ENCODE data around the gene XPO6.

Gene XPO6

GRCh38 chr16:28183930-28184329 lies 27.8 kb downstream of the XPO6 start:
- DNase-seq (ENCODE audit: low read depth in 2 of 3, low spot score in 1 of 3), result no peak

- DNase-seq (ENCODE audit: low read depth in 2 of 3, low spot score in 1 of 3), result no peak
Observed at GRCh38 chr16:28183484-28183883, 28.3 kb downstream of the XPO6 start.

- no peak for DNase-seq (ENCODE audit: low read depth in 2 of 3, low spot score in 1 of 3)
Observed at GRCh38 chr16:28182801-28183200, 29.0 kb downstream of the XPO6 start.

GRCh38 chr16:28182183-28182582 lies 29.6 kb downstream of the XPO6 start:
- peak in 2 of 3 donors; percentile 56 to 60 for DNase-seq (ENCODE audit: low read depth in 2 of 3, low spot score in 1 of 3)

GRCh38 chr16:28181515-28181914 lies 30.2 kb downstream of the XPO6 start:
- DNase-seq (ENCODE audit: low read depth in 2 of 3, low spot score in 1 of 3), result no peak

GRCh38 chr16:28180655-28181460 lies 30.9 kb downstream of the XPO6 start:
- no peak for DNase-seq (ENCODE audit: low read depth in 2 of 3, low spot score in 1 of 3)

GRCh38 chr16:28179354-28179753 lies 32.4 kb downstream of the XPO6 start:
- no peak for DNase-seq (ENCODE audit: low read depth in 2 of 3, low spot score in 1 of 3)

GRCh38 chr16:28175715-28176114 lies 36.0 kb downstream of the XPO6 start:
- DNase-seq (ENCODE audit: low read depth in 2 of 3, low spot score in 1 of 3), result no peak

GRCh38 chr16:28172336-28172735 lies 39.4 kb downstream of the XPO6 start:
- no peak for DNase-seq (ENCODE audit: low read depth in 2 of 3, low spot score in 1 of 3)

- DNase-seq (ENCODE audit: low read depth in 2 of 3, low spot score in 1 of 3), result no peak
Observed at GRCh38 chr16:28171816-28172215, 39.9 kb downstream of the XPO6 start.

- DNase-seq (ENCODE audit: low read depth in 2 of 3, low spot score in 1 of 3), result no peak
Observed at GRCh38 chr16:28168991-28169554, 42.7 kb downstream of the XPO6 start.

- no peak for DNase-seq (ENCODE audit: low read depth in 2 of 3, low spot score in 1 of 3)
Observed at GRCh38 chr16:28167730-28168129, 44.0 kb downstream of the XPO6 start.

GRCh38 chr16:28167221-28167620 lies 44.5 kb downstream of the XPO6 start:
- no peak for DNase-seq (ENCODE audit: low read depth in 2 of 3, low spot score in 1 of 3)

- DNase-seq (ENCODE audit: low read depth in 2 of 3, low spot score in 1 of 3), result peak in 2 of 3 donors; percentile 21 to 29
Observed at GRCh38 chr16:28166394-28167208, 45.2 kb downstream of the XPO6 start.

- DNase-seq (ENCODE audit: low read depth in 2 of 3, low spot score in 1 of 3), result no peak
Observed at GRCh38 chr16:28165598-28165997, 46.2 kb downstream of the XPO6 start.

GRCh38 chr16:28164140-28164539 lies 47.6 kb downstream of the XPO6 start:
- DNase-seq (ENCODE audit: low read depth in 2 of 3, low spot score in 1 of 3), result no peak

GRCh38 chr16:28163699-28164098 lies 48.1 kb downstream of the XPO6 start:
- no peak for DNase-seq (ENCODE audit: low read depth in 2 of 3, low spot score in 1 of 3)

GRCh38 chr16:28162326-28162877 lies 49.4 kb downstream of the XPO6 start:
- no peak for DNase-seq (ENCODE audit: low read depth in 2 of 3, low spot score in 1 of 3)

GRCh38 chr16:28161626-28162025 lies 50.1 kb downstream of the XPO6 start:
- no peak for DNase-seq (ENCODE audit: low read depth in 2 of 3, low spot score in 1 of 3)

- DNase-seq (ENCODE audit: low read depth in 2 of 3, low spot score in 1 of 3), result no peak
Observed at GRCh38 chr16:28158136-28158535, 53.6 kb downstream of the XPO6 start.

GRCh38 chr16:28156056-28156680 lies 55.6 kb downstream of the XPO6 start:
- DNase-seq (ENCODE audit: low read depth in 2 of 3, low spot score in 1 of 3), result no peak

Data from stimulated activated CD4-positive, alpha-beta T cell treated with anti-CD3 and anti-CD28 coated beads, Interleukin-12 subunit alpha, Interleukin-12 subunit beta, amount 100 ng/mL, for 48 hours (primary cell).